Esophagus muscularis mucosa (tissue), 4 donors: ENCODE measurements around the gene UHRF1. TPM values are rescaled to one million over a fixed set of nuclear protein-coding genes. Genes with fewer than 3 reads are reported as not detected.

Experiments
- DNase-seq: peaks from one replicate; pipeline ENCODE4 v3.0.0-alpha.2; 2017; ENCODE audit errors: extremely low spot score
- H3K27ac ChIP-seq, 4 donors: fragments of 200-600 bp; sonication (generic); replicated peaks in 1 of 4; 1 replicate in 3 of 4; 2 replicates in 1 of 4; pipeline ENCODE4 v1.5.1; 2016 to 2019; ENCODE audit warnings: mild to moderate bottlenecking in 1 of 4
- H3K27me3 ChIP-seq, 4 donors: fragments of 200-600 bp; sonication (generic); one replicate each; pipeline versions ENCODE4 v1.5.1 to v1.6.0; 2016 to 2019
- H3K36me3 ChIP-seq, 4 donors: fragments of 200-600 bp; sonication (generic); one replicate each; pipeline ENCODE4 v1.5.1; 2016 to 2019
- H3K4me1 ChIP-seq, 4 donors: fragments of 200-600 bp; sonication (generic); one replicate each; pipeline ENCODE4 v1.5.1; 2016 to 2019
- H3K4me3 ChIP-seq, 4 donors: fragments of 200-600 bp; sonication (generic); 1 replicate in 2 of 4; 2 replicates in 2 of 4; pipeline ENCODE4 v1.5.1; 2016 to 2019; ENCODE audit warnings: mild to moderate bottlenecking in 4 of 4, moderate library complexity in 1 of 4
- H3K9me3 ChIP-seq, 4 donors: fragments of 200-600 bp; sonication (generic); 1 replicate in 3 of 4; 2 replicates in 1 of 4; pipeline ENCODE4 v1.5.1; 2016 to 2019
- CTCF ChIP-seq, 3 experiments: fragments of 200-600 bp in 2 of 3; fragments of 450-650 bp in 1 of 3; sonication (generic) in 2 of 3; IDR thresholded peaks; one replicate each; pipeline ENCODE4 v1.5.1; 2017 to 2019; ENCODE audit warnings: antibody characterized with exemption in 3 of 3, mild to moderate bottlenecking in 2 of 3, moderate library complexity in 1 of 3
- EP300 ChIP-seq: sonication (generic); formaldehyde crosslinking; IDR thresholded peaks from one replicate; pipeline ENCODE4 v1.6.1; 2017; ENCODE audit warnings: antibody characterized with exemption
- POLR2A ChIP-seq: fragments of 450-650 bp; IDR thresholded peaks from one replicate; pipeline ENCODE4 v1.6.1; 2017; ENCODE audit warnings: antibody characterized with exemption, moderate library complexity, mild to moderate bottlenecking, low read depth
- POLR2AphosphoS5 ChIP-seq, 2 donors: sonication (generic); formaldehyde crosslinking; IDR thresholded peaks; one replicate each; pipeline ENCODE4 v1.6.1; 2017; ENCODE audit warnings: antibody characterized with exemption in 2 of 2
- WGBS: methylation state at CpG from one replicate; pipeline ENCODE4 v1.1.5; 2018; 5-methylcytosine and 5-hydroxymethylcytosine counted together
- intact Hi-C: fragments of 100-400 bp; cut with DNase I; formaldehyde crosslinking; loops from one replicate; pipeline ENCODE4 v1.15.1; 2023
- total RNA-seq, 4 donors: library from RNA; depleted of rRNA; stranded (reverse); fragments of >200 nt; gene quantifications; one replicate each; pipeline versions ENCODE4 v1.1.0 to v1.2.1, GENCODE V29; 2016

The UHRF1 gene
- total RNA-seq, 4 donors from 2014 or later, result 0.33 to 1.2 (median 0.64) TPM

DNA sequence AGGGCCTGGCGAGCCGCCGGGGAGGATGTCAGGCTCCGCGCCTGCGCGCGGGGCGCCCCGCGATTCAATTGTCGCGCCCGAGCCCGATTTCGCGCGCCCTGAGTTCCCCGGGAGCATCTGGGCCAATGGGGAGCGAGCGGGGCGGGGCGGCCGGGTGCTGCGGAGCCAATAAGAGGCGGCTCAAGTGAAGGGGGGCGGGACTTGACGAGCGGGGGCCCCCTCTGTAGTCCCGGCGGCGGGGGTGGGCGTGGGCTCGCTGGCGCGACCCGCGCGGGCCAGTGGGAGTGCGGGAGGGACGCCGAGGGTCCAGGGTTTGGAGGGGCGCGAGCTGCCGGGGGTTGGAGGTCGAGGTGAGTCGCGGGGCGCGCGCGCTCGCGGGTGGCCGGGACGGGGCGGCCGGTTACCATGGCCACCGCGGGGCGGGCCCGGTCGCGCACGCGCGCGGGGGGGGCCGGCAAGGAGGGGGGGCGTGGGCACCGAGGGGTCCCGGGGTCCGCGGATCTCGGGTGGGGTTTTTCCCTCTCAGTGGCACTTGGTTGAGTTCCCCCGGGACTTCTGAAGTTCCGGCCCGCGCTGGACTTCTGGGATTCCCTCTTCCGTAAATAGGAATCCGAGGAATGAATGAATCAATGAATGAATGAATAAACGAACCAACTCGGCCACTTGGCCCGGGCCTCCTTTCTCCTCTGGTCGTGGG lies 744 bp downstream of the UHRF1 start:
- H3K27me3 ChIP-seq, result peaks cover 0 to 24% (median 8%) of the 10 kb centered on the region in 4 donors
- peaks cover 17 to 34% (median 32%) of the 10 kb centered on the region in 4 donors for H3K4me1 ChIP-seq
- peak; percentile 98 for DNase-seq
- 4% methylated on average over 22 of the region's 85 CpGs for WGBS
- peak overlapping the region; percentile 62 to 93 (median 72) for H3K4me3 ChIP-seq
- no peaks in the 10 kb centered on the region for H3K9me3 ChIP-seq
- no peaks in the 10 kb centered on the region for H3K36me3 ChIP-seq
- intact Hi-C loops, result loop anchor here (2.0 to 5.0 kb wide), 2 partner anchors 37 to 98 kb away; no protein-coding TSS in a partner anchor
- TF ChIP-seq POLR2AphosphoS5 (IDR thresholded peaks at IDR 0.05), result peak in 1 of 2 donors; percentile 12
- no peak for TF ChIP-seq EP300
- TF ChIP-seq POLR2A, result no peak
- no peak overlapping the region for H3K27ac ChIP-seq

GRCh38 chr19:4910594-4911281 lies 1.4 kb downstream of the UHRF1 start:
- intact Hi-C loops, result loop anchor here (2.0 to 5.0 kb wide), 2 partner anchors 38 to 98 kb away; no protein-coding TSS in a partner anchor
- no peak for DNase-seq

DNA sequence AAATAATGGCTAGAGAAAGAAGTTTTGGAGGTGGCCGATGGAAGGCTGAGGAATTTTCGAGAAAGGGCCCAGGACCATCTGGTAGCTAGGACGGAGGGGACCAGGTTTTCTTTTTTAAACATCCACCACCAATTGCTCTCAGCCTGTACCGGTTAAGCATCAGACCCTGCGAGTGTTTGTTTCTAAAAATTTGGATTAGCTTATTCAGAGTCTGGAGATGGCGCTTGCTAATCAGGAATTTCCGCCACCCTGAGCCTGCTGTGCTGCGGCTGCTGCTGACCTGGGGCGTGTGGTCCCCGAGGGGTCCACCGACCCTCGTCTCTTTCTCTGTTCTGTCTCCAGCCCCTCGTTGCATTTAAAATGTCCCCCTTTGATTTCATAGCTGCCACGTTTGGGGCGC lies 2.0 kb downstream of the UHRF1 start:
- Histone ChIP-seq H3K4me3 (peak overlapping the region; percentile 2 to 74 (median 54)), H3K9me3 (no peaks in the 10 kb centered on the region), H3K27me3 (peaks cover 0 to 24% (median 8%) of the 10 kb centered on the region in 4 donors), H3K27ac (no peak overlapping the region), H3K36me3 (no peaks in the 10 kb centered on the region), H3K4me1 (peaks cover 17 to 34% (median 32%) of the 10 kb centered on the region in 4 donors)
- DNase-seq, result no peak
- TF ChIP-seq CTCF (IDR thresholded peaks at IDR 0.05) (no peak), POLR2A (no peak), EP300 (no peak), POLR2AphosphoS5 (IDR thresholded peaks at IDR 0.05) (no peak)
- 62% methylated on average over 15 of the region's 15 CpGs for WGBS
- intact Hi-C loops, result loop anchor here (2.0 to 5.0 kb wide), 2 partner anchors 39 to 99 kb away; no protein-coding TSS in a partner anchor

More at GRCh38 chr19:4910594-4911281, 1.4 kb downstream of the UHRF1 start:
- peaks cover 0 to 24% (median 8%) of the 10 kb centered on the region in 4 donors for H3K27me3 ChIP-seq
- peaks cover 17 to 34% (median 32%) of the 10 kb centered on the region in 4 donors for H3K4me1 ChIP-seq
- TF ChIP-seq POLR2AphosphoS5 (IDR thresholded peaks at IDR 0.05) (no peak), POLR2A (no peak), EP300 (no peak), CTCF (IDR thresholded peaks at IDR 0.05) (no peak)
- 28% methylated on average over 13 of the region's 23 CpGs for WGBS
- no peaks in the 10 kb centered on the region for H3K9me3 ChIP-seq
- no peaks in the 10 kb centered on the region for H3K36me3 ChIP-seq
- no peak overlapping the region for H3K27ac ChIP-seq
- peak overlapping the region; percentile 62 to 93 (median 72) for H3K4me3 ChIP-seq

- DNase-seq, result no peak
- Histone ChIP-seq H3K4me3 (peak overlapping the region; percentile 2 to 69 (median 30)), H3K27ac (no peak overlapping the region), H3K4me1 (peaks cover 17 to 34% (median 32%) of the 10 kb centered on the region in 4 donors), H3K27me3 (peaks cover 0 to 24% (median 8%) of the 10 kb centered on the region in 4 donors), H3K36me3 (no peaks in the 10 kb centered on the region), H3K9me3 (no peaks in the 10 kb centered on the region)
- intact Hi-C loops, result loop anchor here (2.0 to 5.0 kb wide), 2 partner anchors 39 to 100 kb away; no protein-coding TSS in a partner anchor
- TF ChIP-seq CTCF (IDR thresholded peaks at IDR 0.05) (peak; percentile 60 to 61 (median 61)), POLR2A (no peak), EP300 (no peak), POLR2AphosphoS5 (IDR thresholded peaks at IDR 0.05) (peak in 1 of 2 donors; percentile 63)
- WGBS, result 36% methylated on average over 25 of the region's 29 CpGs
These were observed 2.7 kb downstream of the UHRF1 start for GRCh38 chr19:4911786-4912672.
